ENCODE measurements around the gene SPDYE2.
"Not testable (repeated sequence)": the region's sequence is repeated elsewhere in the genome, so short reads cannot be mapped to it uniquely, and the experiment has no call there.

DNA sequence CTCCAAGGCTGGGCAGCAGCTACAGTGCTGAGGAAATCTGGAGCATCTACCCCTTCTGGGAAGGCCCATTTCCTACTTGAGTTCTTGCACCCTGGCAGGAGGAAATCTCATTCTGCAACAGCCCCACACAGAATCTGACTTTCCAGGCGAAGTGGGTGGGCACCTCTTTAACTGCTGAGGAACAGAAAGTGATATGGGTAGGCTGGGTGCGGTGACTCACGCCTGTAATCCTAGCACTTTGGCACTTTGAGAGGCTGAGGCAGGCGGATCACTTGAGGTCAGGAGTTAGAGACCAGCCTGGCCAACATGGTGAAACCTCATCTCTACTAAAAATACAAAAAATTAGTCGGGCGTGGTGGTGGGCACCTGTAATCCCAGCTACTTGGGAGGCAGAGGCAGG is 23.6 kb downstream of the SPDYE2 start:
- not testable (repeated sequence) for TF ChIP-seq CTCF, POLR2A (IDR thresholded peaks at IDR 0.05)
